ENCODE data around the gene ANHX.

DNA sequence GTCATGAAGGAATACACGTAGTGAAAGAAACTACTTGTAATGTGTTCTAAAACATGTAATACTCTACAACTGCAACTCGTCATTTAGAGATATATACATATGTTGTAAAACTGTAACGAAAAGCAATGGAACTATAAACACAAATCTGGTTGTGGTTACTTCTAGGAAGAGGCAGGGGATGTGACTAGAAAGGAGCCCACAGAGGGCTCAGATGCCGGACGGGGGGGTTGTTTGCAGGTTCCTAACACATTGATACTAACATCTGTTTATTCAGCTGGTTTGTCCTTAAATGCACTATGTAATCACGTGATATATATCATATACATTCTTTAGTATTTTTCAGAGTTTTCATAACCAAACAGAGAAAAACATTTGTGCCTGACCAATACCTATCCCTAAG, 16.1 kb upstream of the ANHX start:
- no peak for TF ChIP-seq CTCF (conservative IDR thresholded peaks at IDR 0.05; ENCODE audit: low read depth, low read length)
- no peak for TF ChIP-seq EZH2 (IDR thresholded peaks at IDR 0.05; ENCODE audit: low read length, unreplicated experiment)
- no peak for TF ChIP-seq EZH2phosphoT487 (IDR thresholded peaks at IDR 0.05; ENCODE audit: borderline replicate concordance, low read length)
